ENCODE measurements around the gene CARD10.

The CARD10 gene

GRCh38 chr22:37455896-37456295, 63.3 kb downstream of the CARD10 start:
- TF ChIP-seq USF1 (IDR thresholded peaks at IDR 0.05): no peak
- no peak for TF ChIP-seq RAD21 (IDR thresholded peaks at IDR 0.05; ENCODE audit: low read depth)
- no peak for TF ChIP-seq YY1 (IDR thresholded peaks at IDR 0.05; ENCODE audit: low read depth)
- no peak for TF ChIP-seq NFIC (IDR thresholded peaks at IDR 0.05)
- TF ChIP-seq EGR1 (IDR thresholded peaks at IDR 0.05): no peak
- TF ChIP-seq ZBTB7A (IDR thresholded peaks at IDR 0.05; ENCODE audit: low read depth): no peak
- no peak for TF ChIP-seq TEAD4 (IDR thresholded peaks at IDR 0.05)
- no peak for TF ChIP-seq REST (IDR thresholded peaks at IDR 0.05; ENCODE audit: low read depth)
- no peak for TF ChIP-seq CREB1 (IDR thresholded peaks at IDR 0.05; ENCODE audit: low read depth)
- TF ChIP-seq EP300 (IDR thresholded peaks at IDR 0.05; ENCODE audit: borderline replicate concordance): no peak
- no peak for TF ChIP-seq TAF1 (IDR thresholded peaks at IDR 0.05; ENCODE audit: low read depth)
- no peak for TF ChIP-seq MAX (IDR thresholded peaks at IDR 0.05)
- TF ChIP-seq TCF12 (IDR thresholded peaks at IDR 0.05; ENCODE audit: low read depth): no peak
- no peak for TF ChIP-seq FOXM1 (IDR thresholded peaks at IDR 0.05; ENCODE audit: borderline replicate concordance, low read depth)
- TF ChIP-seq CEBPB (IDR thresholded peaks at IDR 0.05): no peak

- TF ChIP-seq NFIC (IDR thresholded peaks at IDR 0.05): no peak
- peak; percentile 70 for TF ChIP-seq MAX (IDR thresholded peaks at IDR 0.05)
- no peak for TF ChIP-seq RAD21 (IDR thresholded peaks at IDR 0.05; ENCODE audit: low read depth)
- TF ChIP-seq CREB1 (IDR thresholded peaks at IDR 0.05; ENCODE audit: low read depth): no peak
- TF ChIP-seq FOXM1 (IDR thresholded peaks at IDR 0.05; ENCODE audit: borderline replicate concordance, low read depth): no peak; the same call in 1 of the 2 replicates
- 0 out of 2 replicates have a peak, but pooled peaks have one; percentile 7 for TF ChIP-seq TEAD4 (IDR thresholded peaks at IDR 0.05)
- TF ChIP-seq USF1 (IDR thresholded peaks at IDR 0.05): peak; percentile 26; the same call in 1 of the 2 replicates
- TF ChIP-seq ZBTB7A (IDR thresholded peaks at IDR 0.05; ENCODE audit: low read depth): no peak
- TF ChIP-seq TCF12 (IDR thresholded peaks at IDR 0.05; ENCODE audit: low read depth): no peak
These were observed 64.1 kb downstream of the CARD10 start for GRCh38 chr22:37454857-37455686.

- TF ChIP-seq EP300 (IDR thresholded peaks at IDR 0.05; ENCODE audit: borderline replicate concordance): no peak
These were observed 65.5 kb downstream of the CARD10 start for GRCh38 chr22:37453696-37454095.

GRCh38 chr22:37451218-37451617, 68.0 kb downstream of the CARD10 start:
- TF ChIP-seq TAF1 (IDR thresholded peaks at IDR 0.05; ENCODE audit: low read depth) (no peak), NFIC (IDR thresholded peaks at IDR 0.05) (no peak), CREB1 (IDR thresholded peaks at IDR 0.05; ENCODE audit: low read depth) (no peak), ZBTB7A (IDR thresholded peaks at IDR 0.05; ENCODE audit: low read depth) (no peak), FOXM1 (IDR thresholded peaks at IDR 0.05; ENCODE audit: borderline replicate concordance, low read depth) (no peak), YY1 (IDR thresholded peaks at IDR 0.05; ENCODE audit: low read depth) (no peak), MAX (IDR thresholded peaks at IDR 0.05) (no peak), TCF12 (IDR thresholded peaks at IDR 0.05; ENCODE audit: low read depth) (no peak), REST (IDR thresholded peaks at IDR 0.05; ENCODE audit: low read depth) (no peak), EP300 (IDR thresholded peaks at IDR 0.05; ENCODE audit: borderline replicate concordance) (no peak), USF1 (IDR thresholded peaks at IDR 0.05) (no peak), RAD21 (IDR thresholded peaks at IDR 0.05; ENCODE audit: low read depth) (no peak), CEBPB (IDR thresholded peaks at IDR 0.05) (no peak), EGR1 (IDR thresholded peaks at IDR 0.05) (no peak), TEAD4 (IDR thresholded peaks at IDR 0.05) (no peak)
